Measurements from ENCODE around the gene CPN1. TPM values are rescaled to one million over a fixed set of nuclear protein-coding genes. Genes with fewer than 3 reads are reported as not detected.
"Not testable (repeated sequence)": the region's sequence is repeated elsewhere in the genome, so short reads cannot be mapped to it uniquely, and the experiment has no call there.

CPN1 gene
- total RNA-seq, 1 donor from 2014 or later: not detected

DNA sequence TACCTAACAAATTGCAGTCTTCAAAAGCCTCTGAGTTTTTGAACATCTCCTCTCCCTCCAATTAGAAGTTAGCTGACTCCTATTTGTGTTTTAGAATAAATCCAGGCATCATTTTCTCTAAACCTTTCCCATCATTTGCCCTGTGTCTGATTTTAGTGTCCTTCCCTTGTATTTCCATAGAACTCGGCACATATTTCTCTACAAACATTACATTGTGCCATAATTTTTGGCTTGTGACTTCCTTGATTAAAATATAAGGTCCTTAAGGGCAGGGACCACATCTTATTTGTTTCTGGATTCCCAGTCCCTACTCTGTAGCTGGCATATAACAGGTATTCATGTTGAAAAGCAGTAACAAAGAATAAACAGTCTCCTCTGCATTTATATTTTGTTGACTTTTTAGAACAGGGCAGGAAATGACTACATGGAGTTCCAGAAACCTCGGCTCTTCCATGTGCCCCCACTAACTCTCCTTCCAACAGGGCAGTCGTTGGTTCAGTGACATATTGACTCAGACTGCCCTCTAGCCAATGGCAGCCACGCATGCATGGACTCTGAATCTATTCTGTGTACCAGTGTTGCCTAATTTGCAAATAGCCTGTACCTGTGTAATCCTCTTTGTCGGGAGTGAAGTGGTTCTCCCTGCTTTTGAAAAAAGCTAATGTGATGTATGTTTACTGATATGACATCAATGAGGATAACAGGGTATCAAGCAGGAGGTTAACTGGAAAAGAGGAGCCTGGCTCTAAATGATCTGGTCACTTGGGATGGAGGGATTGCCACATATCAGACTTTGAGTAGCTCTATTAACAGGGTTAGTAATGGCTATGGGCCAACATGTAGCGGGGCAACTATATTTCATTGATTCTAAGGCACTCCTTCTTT lies 19.8 kb upstream of the CPN1 start:
- intact Hi-C loops (cut with micrococcal nuclease): no loop called here
- Mint-ChIP-seq H3K9me3 (peaks cover 9% of the 10 kb centered on the region), H3K36me3 (ENCODE audit: low read depth) (no peaks in the 10 kb centered on the region), H3K4me1 (no peaks in the 10 kb centered on the region), H3K27ac (no peak overlapping the region), H3K27me3 (peaks cover 28% of the 10 kb centered on the region), H3K4me3 (no peak overlapping the region)
- ChIA-PET POLR2A (no interaction called here), CTCF (no interaction called here)
- no peak for TF ChIP-seq CTCF (IDR thresholded peaks at IDR 0.05)
- ATAC-seq (ENCODE audit: low read depth) (no peak), DNase-seq (no peak)

DNA sequence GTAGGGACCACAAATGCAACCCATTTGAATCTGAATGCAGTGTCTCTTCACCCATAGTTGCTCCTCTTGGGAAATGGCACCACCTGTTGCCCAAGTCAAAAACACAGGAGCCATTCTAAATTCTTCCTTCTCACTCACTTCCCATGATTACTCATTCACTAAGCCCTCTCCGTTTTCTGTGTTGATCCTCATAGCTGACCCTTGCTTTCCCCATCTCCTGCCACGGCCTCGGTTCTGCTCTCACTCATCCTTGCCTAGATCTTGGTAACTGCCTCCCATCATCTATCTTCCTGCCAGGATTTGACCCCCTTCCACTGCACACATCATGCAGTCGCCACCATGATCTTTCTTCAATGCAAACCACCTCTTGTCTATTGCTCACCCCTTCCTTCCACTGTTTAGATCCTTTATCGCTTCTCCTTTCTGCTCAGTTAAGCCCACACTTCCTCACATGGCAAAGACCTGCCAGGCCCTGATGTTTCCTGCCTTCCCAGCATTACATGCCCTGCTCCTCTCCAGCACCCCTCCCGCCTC lies 19.0 kb upstream of the CPN1 start:
- Mint-ChIP-seq H3K27me3 (peaks cover 28% of the 10 kb centered on the region), H3K27ac (no peak overlapping the region), H3K4me1 (no peaks in the 10 kb centered on the region), H3K4me3 (no peak overlapping the region), H3K36me3 (ENCODE audit: low read depth) (no peaks in the 10 kb centered on the region), H3K9me3 (peaks cover 9% of the 10 kb centered on the region)
- POLR2A ChIA-PET: no interaction called here
- DNase-seq (no peak), ATAC-seq (ENCODE audit: low read depth) (no peak)
- CTCF ChIA-PET: no interaction called here
- no peak for TF ChIP-seq CTCF (IDR thresholded peaks at IDR 0.05)
- intact Hi-C loops (cut with micrococcal nuclease): no loop called here

DNA sequence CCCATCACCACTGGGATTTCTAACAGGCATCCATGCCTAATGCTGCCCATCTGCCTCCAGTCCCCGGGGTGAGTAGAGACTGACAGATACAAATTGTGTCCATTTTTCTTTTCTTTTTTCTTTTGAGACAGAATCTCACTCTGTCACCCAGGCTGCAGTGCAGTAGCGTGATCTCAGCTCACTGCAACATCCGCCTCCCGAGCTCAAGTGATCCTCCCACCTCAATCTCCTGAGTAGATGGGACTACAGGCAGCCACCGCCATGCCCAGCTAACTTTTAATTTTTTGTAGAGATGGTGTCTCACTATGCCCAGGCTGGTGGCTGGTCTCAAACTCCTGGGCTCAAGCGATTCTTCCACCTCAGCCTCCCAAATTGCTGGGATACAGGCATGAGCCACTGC lies 7.6 kb upstream of the CPN1 start:
- no peak for DNase-seq
- intact Hi-C loops (cut with micrococcal nuclease): no loop called here
- Mint-ChIP-seq H3K27me3 (peaks cover 7% of the 10 kb centered on the region), H3K9me3 (no peaks in the 10 kb centered on the region), H3K4me1 (no peaks in the 10 kb centered on the region), H3K27ac (no peak overlapping the region), H3K36me3 (ENCODE audit: low read depth) (no peaks in the 10 kb centered on the region), H3K4me3 (no peak overlapping the region)
- ChIA-PET POLR2A (no interaction called here), CTCF (no interaction called here)
- TF ChIP-seq CTCF (IDR thresholded peaks at IDR 0.05): no peak
- no peak for ATAC-seq (ENCODE audit: low read depth)

DNA sequence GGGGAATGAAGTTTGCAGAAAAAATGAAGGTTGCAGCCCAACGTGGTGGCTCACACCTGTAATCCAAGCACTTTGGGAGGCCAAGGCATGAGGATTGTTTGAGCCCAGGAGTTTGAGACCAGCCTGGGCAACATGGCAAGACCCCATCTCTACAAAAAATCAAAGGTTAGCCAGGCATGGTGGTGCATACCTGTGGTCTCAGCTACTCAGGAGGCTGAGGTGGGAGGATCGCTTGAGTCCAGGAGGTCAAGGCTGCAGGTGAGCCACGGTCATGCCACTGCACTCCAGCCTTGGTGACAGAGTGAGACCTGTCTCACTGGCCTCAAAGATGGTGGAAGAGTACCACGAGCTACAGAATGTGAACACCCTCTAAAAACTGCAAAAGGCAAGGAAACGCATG lies 5.0 kb upstream of the CPN1 start:
- peaks cover 12% of the 10 kb centered on the region for H3K27me3 Mint-ChIP-seq
- H3K4me1 Mint-ChIP-seq; H3K9me3 Mint-ChIP-seq; CTCF ChIA-PET; DNase-seq; H3K27ac Mint-ChIP-seq; intact Hi-C loops (cut with micrococcal nuclease); ATAC-seq (ENCODE audit: low read depth); POLR2A ChIA-PET; H3K36me3 Mint-ChIP-seq (ENCODE audit: low read depth); H3K4me3 Mint-ChIP-seq: not testable (repeated sequence)

DNA sequence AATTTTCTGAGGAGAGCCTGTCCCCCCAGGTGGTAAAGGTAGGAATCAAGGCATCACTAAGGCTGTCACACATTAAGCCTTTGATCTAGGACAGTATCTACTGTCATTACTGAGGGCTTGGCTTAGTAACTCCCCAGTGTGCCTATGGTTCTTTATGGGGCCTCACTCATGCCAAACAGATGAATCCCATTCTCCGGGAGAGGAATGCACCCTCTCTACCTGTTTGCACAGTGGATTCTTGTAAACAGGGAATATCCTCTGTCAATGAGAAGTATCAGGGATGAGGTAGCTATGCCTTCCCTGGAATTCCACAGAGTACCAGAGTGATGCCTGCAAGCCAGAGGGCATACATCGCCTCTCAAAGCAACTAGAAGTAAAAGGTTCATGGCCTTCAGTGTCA lies 3.9 kb upstream of the CPN1 start:
- CTCF ChIA-PET: no interaction called here
- no peaks in the 10 kb centered on the region for H3K4me1 Mint-ChIP-seq
- no peak overlapping the region for H3K27ac Mint-ChIP-seq
- no peaks in the 10 kb centered on the region for H3K36me3 Mint-ChIP-seq (ENCODE audit: low read depth)
- POLR2A ChIA-PET: no interaction called here
- intact Hi-C loops (cut with micrococcal nuclease): no loop called here
- TF ChIP-seq CTCF (IDR thresholded peaks at IDR 0.05): no peak
- no peak for DNase-seq
- no peak overlapping the region for H3K4me3 Mint-ChIP-seq
- no peak for ATAC-seq (ENCODE audit: low read depth)
- H3K27me3 Mint-ChIP-seq: peaks cover 16% of the 10 kb centered on the region
- no peaks in the 10 kb centered on the region for H3K9me3 Mint-ChIP-seq

Data from activated B cell treated with CpG ODN at 0.5 μM for 24 hours (primary cell).